Measurements from ENCODE around the gene LGALS14. TPM values are rescaled to one million over a fixed set of nuclear protein-coding genes. Genes with fewer than 3 reads are reported as not detected.
"Not testable (repeated sequence)": the region's sequence is repeated elsewhere in the genome, so short reads cannot be mapped to it uniquely, and the experiment has no call there.

LGALS14 gene
- not detected in 2 replicates for total RNA-seq (2014; rRNA removed; shearing (Covaris generic))

GRCh38 chr19:39704181-39705044 is at the start of gene LGALS14:
TSS of gene LGALS14 (plus strand) at chr19:39704481. CDS start at chr19:39704529, 48 bp downstream.
- Histone ChIP-seq H3K27ac (no peak within 1 kb of the TSS), H3K36me3 (no peaks in the 10 kb centered on the region), H3K4me1 (replicated peaks) (no peaks in the 10 kb centered on the region), H3K4me3 (no peak within 1 kb of the TSS), H3K27me3 (replicated peaks) (peaks cover 12% of the 10 kb centered on the region), H3K9me3 (replicated peaks) (no peaks in the 10 kb centered on the region)
- no peak for DNase-seq (ENCODE audit: low read depth in 1 of 2, low spot score in 2 of 2)

- H3K27ac ChIP-seq, result no peak within 1 kb of the TSS
- no peaks in the 10 kb centered on the region for H3K36me3 ChIP-seq
- no peaks in the 10 kb centered on the region for H3K9me3 ChIP-seq (replicated peaks)
- no peak for DNase-seq (ENCODE audit: low read depth in 1 of 2, low spot score in 2 of 2)
- no peak within 1 kb of the TSS for H3K4me3 ChIP-seq
- peaks cover 6% of the 10 kb centered on the region; the same call in 1 of the 2 replicates for H3K27me3 ChIP-seq (replicated peaks)
- H3K4me1 ChIP-seq (replicated peaks), result no peaks in the 10 kb centered on the region
These were observed 48.7 kb upstream of the LGALS14 start, which contains the start of gene LGALS16 for GRCh38 chr19:39655613-39656012. TSS of gene LGALS16 (plus strand) at chr19:39655913. CDS start at chr19:39655962, 49 bp downstream.

GRCh38 chr19:39659791-39660190 is 44.5 kb upstream of the LGALS14 start:
- no peak for DNase-seq (ENCODE audit: low read depth in 1 of 2, low spot score in 2 of 2)
- Histone ChIP-seq H3K27ac (no peak overlapping the region), H3K9me3 (replicated peaks) (no peaks in the 10 kb centered on the region), H3K4me3 (no peak overlapping the region), H3K27me3 (replicated peaks) (peaks cover 6% of the 10 kb centered on the region; the same call in 1 of the 2 replicates), H3K36me3 (no peaks in the 10 kb centered on the region), H3K4me1 (replicated peaks) (no peaks in the 10 kb centered on the region)

GRCh38 chr19:39660661-39661060 is 43.6 kb upstream of the LGALS14 start:
- DNase-seq (ENCODE audit: low read depth in 1 of 2, low spot score in 2 of 2), result no peak
- no peaks in the 10 kb centered on the region for H3K36me3 ChIP-seq

GRCh38 chr19:39661565-39661964 is 42.7 kb upstream of the LGALS14 start:
- Histone ChIP-seq H3K4me1 (replicated peaks) (no peaks in the 10 kb centered on the region), H3K36me3 (no peaks in the 10 kb centered on the region), H3K4me3 (no peak overlapping the region), H3K27me3 (replicated peaks) (peaks cover 6% of the 10 kb centered on the region; the same call in 1 of the 2 replicates), H3K9me3 (replicated peaks) (no peaks in the 10 kb centered on the region), H3K27ac (no peak overlapping the region)
- no peak for DNase-seq (ENCODE audit: low read depth in 1 of 2, low spot score in 2 of 2)

More at GRCh38 chr19:39660661-39661060, 43.6 kb upstream of the LGALS14 start:
- Histone ChIP-seq H3K27ac (no peak overlapping the region), H3K4me1 (replicated peaks) (no peaks in the 10 kb centered on the region), H3K4me3 (no peak overlapping the region), H3K9me3 (replicated peaks) (no peaks in the 10 kb centered on the region), H3K27me3 (replicated peaks) (peaks cover 6% of the 10 kb centered on the region; the same call in 1 of the 2 replicates)

- peaks cover 22% of the 10 kb centered on the region for H3K27me3 ChIP-seq (replicated peaks)
- not testable (repeated sequence) for H3K4me1 ChIP-seq (replicated peaks); H3K9me3 ChIP-seq (replicated peaks); H3K4me3 ChIP-seq; DNase-seq (ENCODE audit: low read depth in 1 of 2, low spot score in 2 of 2); H3K27ac ChIP-seq; H3K36me3 ChIP-seq
These were observed 34.4 kb upstream of the LGALS14 start for GRCh38 chr19:39669860-39670259.

- Histone ChIP-seq H3K4me3 (no peak overlapping the region), H3K4me1 (replicated peaks) (no peaks in the 10 kb centered on the region), H3K27ac (no peak overlapping the region), H3K27me3 (replicated peaks) (peaks cover 23% of the 10 kb centered on the region), H3K9me3 (replicated peaks) (0 out of 2 replicates have a peak, but pooled peaks cover 2% of the 10 kb centered on the region), H3K36me3 (no peaks in the 10 kb centered on the region)
- DNase-seq (ENCODE audit: low read depth in 1 of 2, low spot score in 2 of 2), result no peak
These were observed 33.3 kb upstream of the LGALS14 start for GRCh38 chr19:39670998-39671397.

- 0 out of 2 replicates have a peak, but pooled peaks cover 2% of the 10 kb centered on the region for H3K9me3 ChIP-seq (replicated peaks)
- peak in 1 of 2 experiments; percentile 30 for DNase-seq (ENCODE audit: low read depth in 1 of 2, low spot score in 2 of 2)
- no peaks in the 10 kb centered on the region for H3K4me1 ChIP-seq (replicated peaks)
- H3K36me3 ChIP-seq, result no peaks in the 10 kb centered on the region
- no peak overlapping the region for H3K4me3 ChIP-seq
- no peak overlapping the region for H3K27ac ChIP-seq
- peaks cover 23% of the 10 kb centered on the region for H3K27me3 ChIP-seq (replicated peaks)
These were observed 32.4 kb upstream of the LGALS14 start for GRCh38 chr19:39671739-39672363.

GRCh38 chr19:39672473-39672872 is 31.8 kb upstream of the LGALS14 start:
- Histone ChIP-seq H3K4me3 (no peak overlapping the region), H3K4me1 (replicated peaks) (no peaks in the 10 kb centered on the region), H3K27me3 (replicated peaks) (peaks cover 23% of the 10 kb centered on the region), H3K36me3 (no peaks in the 10 kb centered on the region), H3K27ac (no peak overlapping the region), H3K9me3 (replicated peaks) (0 out of 2 replicates have a peak, but pooled peaks cover 2% of the 10 kb centered on the region)
- DNase-seq (ENCODE audit: low read depth in 1 of 2, low spot score in 2 of 2), result no peak

- not testable (repeated sequence) for H3K4me3 ChIP-seq
These were observed 30.4 kb upstream of the LGALS14 start for GRCh38 chr19:39673862-39674261.

GRCh38 chr19:39676004-39676403 is 28.3 kb upstream of the LGALS14 start:
- Histone ChIP-seq H3K27ac (no peak overlapping the region), H3K4me3 (no peak overlapping the region), H3K4me1 (replicated peaks) (no peaks in the 10 kb centered on the region), H3K27me3 (replicated peaks) (peaks cover 21% of the 10 kb centered on the region), H3K9me3 (replicated peaks) (0 out of 2 replicates have a peak, but pooled peaks cover 2% of the 10 kb centered on the region), H3K36me3 (no peaks in the 10 kb centered on the region)
- DNase-seq (ENCODE audit: low read depth in 1 of 2, low spot score in 2 of 2), result no peak

More at GRCh38 chr19:39673862-39674261, 30.4 kb upstream of the LGALS14 start:
- H3K27ac ChIP-seq; H3K9me3 ChIP-seq (replicated peaks); H3K4me1 ChIP-seq (replicated peaks); DNase-seq (ENCODE audit: low read depth in 1 of 2, low spot score in 2 of 2); H3K36me3 ChIP-seq: not testable (repeated sequence)
- peaks cover 23% of the 10 kb centered on the region for H3K27me3 ChIP-seq (replicated peaks)

- no peak overlapping the region for H3K4me3 ChIP-seq
- H3K36me3 ChIP-seq, result no peaks in the 10 kb centered on the region
- H3K9me3 ChIP-seq (replicated peaks), result no peaks in the 10 kb centered on the region
- H3K27me3 ChIP-seq (replicated peaks), result peaks cover 9% of the 10 kb centered on the region; the same call in 1 of the 2 replicates
- no peak for DNase-seq (ENCODE audit: low read depth in 1 of 2, low spot score in 2 of 2)
- H3K4me1 ChIP-seq (replicated peaks), result no peaks in the 10 kb centered on the region
- H3K27ac ChIP-seq, result no peak overlapping the region
These were observed 26.1 kb upstream of the LGALS14 start for GRCh38 chr19:39677961-39678889.

Measured in SJSA1 (cell line).